ENCODE data around the gene KLHDC7B.
"Not testable (repeated sequence)": the region's sequence is repeated elsewhere in the genome, so short reads cannot be mapped to it uniquely, and the experiment has no call there.

KLHDC7B gene

DNA sequence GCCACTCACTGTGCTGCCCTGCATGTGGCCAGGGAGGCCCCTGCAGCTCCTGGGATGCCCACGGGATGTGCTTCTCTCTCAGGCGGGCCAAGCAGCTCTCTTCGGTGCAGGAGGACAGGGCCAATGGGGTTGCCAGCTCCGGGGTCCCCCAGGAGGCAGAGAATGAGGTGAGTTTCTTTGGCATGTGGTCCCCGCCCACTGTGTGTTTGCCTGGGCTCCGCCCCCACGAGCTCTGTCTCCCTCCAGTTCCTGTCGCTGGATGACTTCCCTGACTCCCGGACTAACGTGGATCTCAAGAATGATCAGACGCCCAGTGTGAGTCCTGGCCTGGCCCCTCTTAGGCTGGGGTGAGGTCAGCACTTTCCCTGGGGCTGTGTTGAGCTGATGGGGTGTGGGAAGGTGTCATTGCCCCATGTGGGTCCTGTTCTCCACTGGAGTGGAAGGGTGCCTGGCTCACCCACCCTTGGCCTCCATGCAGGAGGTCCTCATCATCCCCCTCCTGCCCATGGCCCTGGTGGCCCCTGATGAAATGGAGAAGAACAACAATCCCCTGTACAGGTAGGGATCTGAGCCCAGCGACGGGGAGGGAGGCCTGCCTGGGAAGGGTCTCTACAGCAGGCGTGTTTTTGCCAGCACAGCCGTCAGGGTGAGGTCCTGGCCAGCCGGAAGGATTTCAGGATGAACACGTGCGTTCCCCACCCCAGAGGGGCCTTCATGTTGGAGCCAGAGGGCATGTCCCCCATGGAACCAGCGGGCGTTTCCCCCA is 28.0 kb upstream of the KLHDC7B start:
- no peak for DNase-seq

DNA sequence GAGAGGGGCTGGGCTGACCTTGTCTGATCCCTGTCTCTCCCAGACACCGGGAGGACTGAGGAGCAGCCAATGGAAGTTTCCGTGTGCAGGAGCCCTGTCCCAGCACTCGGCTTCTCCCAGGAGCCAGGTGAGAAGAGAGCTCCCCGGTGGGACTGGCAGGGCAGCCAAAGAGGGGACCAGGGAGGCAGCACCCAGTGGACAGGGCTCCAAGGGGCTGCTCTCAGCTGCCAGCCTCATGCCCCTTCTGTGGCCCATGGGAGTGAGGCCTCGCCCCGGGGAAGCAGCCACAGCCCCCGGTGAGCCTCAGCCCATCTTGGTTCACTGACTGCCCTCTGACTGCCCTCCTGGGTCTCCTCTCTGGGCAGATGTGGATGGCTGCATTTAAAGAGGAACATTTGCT is 27.1 kb upstream of the KLHDC7B start:
- no peak for DNase-seq

DNA sequence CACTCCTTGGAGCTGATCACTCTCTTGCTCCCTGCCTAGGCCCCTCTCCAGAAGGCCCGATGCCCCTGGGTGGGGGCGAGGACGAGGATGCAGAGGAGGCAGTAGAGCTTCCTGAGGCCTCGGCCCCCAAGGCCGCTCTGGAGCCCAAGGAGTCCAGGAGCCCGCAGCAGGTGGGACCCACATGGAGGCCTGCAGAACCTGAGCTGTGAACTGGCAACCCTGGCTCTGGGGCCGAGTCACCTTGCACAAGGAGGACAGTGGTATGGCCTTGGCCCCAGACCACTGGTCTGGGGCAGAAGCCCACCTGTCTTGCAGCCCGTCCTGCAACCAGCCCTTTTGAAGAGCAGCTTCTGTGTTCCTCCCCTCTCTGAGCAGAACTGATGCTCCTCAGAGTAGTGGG is 26.5 kb upstream of the KLHDC7B start:
- DNase-seq: no peak

DNA sequence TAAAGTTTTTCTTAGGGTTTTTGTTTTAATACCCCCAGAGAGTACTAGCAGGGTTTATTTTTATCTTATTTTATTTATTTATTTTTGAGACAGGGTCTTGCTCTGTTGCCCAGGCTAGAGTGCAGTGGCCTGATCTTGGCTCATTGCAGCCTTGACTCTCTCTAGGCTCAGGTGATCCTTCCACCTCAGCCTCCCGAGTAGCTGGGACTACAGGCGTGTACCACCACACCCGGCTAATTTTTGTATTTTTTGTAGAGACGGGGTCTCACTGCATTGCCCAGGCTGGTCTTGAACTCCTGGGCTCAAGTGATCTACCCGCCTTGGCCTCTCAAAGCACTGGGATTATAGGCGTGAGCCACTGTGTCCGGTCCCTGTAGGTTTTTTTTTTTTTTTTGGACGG is 25.5 kb upstream of the KLHDC7B start:
- not testable (repeated sequence) for DNase-seq

DNA sequence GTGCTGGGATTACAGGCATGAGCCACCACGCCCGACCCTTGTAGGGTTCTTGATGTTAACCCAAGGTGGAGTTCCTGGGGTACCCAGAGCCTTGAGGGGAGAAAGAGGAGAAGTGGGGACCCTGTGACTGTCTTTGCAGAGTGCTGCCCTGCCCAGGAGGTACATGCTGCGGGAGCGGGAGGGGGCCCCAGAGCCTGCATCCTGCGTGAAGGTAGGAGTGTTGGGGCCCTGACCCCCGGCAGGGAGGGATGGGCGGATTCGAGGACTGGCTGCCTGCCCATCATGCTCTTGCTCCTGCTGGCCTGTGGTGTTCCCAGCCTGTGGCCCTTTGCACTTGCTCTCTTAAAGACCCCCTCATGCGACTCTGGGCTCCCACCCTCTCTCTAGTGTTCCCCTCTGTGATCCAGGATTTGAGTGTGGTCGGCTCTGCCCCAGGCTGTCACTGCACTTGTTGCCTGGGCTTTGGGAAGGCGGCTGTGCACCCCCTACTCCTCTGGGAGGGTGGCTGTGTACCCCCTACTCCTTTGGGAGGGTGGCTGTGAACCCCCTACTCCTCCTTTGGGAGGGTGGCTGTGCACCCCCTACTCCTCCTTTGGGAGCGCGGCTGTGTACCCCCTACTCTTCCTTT is 24.8 kb upstream of the KLHDC7B start:
- DNase-seq: no peak

DNA sequence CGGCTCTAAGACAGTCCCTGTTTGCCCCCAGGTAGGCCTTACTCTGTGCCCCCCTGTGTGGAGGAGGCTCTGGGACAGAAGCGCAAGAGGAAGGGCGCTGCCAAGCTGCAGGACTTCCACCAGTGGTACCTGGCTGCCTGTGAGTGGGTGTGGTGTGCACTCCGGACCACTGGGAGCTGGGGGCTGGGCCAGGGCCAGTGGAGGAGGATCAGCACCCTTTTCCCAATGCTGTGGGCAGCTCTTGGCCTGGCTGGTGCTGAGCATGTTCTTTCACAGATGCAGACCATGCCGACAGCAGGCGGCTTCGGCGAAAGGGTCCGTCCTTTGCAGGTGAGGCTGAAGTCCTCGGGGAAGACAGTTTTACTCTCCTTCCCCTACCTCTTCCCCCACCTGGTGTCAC is 24.0 kb upstream of the KLHDC7B start:
- DNase-seq: no peak

DNA sequence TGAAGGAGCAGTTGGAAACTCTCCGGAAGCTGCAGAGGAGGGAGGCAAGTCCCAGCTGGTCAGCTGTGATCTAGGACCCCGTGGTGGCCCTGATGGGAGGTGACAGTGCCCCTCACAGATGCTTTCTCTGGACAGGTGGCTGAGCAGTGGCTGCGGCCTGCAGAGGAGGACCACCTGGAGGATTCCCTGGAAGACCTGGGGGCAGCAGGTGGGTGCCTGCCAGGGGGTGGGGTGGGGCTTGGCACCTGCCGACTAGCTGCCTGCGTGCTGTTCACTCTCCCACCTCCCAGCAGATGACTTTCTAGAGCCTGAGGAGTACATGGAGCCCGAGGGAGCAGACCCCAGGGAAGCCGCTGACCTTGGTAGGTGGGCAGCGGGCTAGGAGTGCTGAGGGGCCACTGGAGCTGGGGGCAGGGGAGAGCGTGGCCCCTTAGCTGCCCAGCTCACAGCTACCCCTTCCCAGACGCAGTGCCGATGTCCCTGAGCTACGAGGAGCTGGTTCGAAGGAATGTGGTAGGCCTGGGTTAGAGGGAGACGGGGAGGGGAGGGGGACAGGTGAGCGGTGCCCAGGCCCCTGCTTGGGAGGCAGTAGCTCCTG is 23.4 kb upstream of the KLHDC7B start:
- no peak for DNase-seq

DNA sequence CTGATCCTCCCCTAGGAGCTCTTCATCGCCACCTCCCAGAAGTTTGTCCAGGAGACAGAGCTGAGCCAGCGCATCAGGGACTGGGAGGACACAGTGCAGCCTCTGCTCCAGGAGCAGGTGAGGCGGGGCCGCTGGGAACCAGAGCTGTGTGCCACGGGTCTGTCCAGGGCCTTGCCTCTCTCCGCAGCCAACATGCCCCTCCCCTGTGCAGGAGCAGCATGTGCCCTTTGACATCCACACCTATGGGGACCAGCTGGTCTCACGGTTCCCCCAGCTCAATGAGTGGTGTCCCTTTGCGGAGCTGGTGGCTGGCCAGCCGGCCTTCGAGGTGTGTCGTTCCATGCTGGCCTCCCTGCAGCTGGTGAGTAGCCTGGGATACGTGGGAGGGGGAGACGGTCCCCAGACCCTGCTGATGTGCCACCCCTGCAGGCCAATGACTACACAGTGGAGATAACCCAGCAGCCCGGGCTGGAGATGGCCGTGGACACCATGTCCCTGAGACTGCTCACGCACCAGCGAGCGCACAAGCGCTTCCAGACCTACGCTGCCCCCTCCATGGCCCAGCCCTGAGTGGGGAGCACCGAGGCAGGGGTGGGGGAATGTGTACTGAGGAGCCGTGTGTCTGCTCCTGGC is 22.8 kb upstream of the KLHDC7B start:
- DNase-seq: no peak

DNA sequence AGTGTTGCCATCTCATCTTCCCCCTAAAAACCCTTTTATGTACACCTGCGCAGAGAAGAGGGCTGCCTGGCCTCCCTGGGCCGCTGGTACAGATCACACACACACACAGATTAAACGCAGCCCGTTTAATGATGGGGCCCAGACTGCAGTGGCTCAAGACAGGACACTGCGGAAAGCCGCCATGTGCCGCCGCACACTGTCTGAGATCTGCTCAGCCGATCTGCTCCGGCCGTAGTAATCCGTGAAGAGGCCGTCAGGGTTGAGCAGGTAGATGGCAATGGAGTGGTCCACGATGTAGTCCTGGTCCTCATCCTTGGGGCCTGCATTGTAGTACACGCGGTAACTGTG is 22.3 kb upstream of the KLHDC7B start:
- no peak for DNase-seq

DNA sequence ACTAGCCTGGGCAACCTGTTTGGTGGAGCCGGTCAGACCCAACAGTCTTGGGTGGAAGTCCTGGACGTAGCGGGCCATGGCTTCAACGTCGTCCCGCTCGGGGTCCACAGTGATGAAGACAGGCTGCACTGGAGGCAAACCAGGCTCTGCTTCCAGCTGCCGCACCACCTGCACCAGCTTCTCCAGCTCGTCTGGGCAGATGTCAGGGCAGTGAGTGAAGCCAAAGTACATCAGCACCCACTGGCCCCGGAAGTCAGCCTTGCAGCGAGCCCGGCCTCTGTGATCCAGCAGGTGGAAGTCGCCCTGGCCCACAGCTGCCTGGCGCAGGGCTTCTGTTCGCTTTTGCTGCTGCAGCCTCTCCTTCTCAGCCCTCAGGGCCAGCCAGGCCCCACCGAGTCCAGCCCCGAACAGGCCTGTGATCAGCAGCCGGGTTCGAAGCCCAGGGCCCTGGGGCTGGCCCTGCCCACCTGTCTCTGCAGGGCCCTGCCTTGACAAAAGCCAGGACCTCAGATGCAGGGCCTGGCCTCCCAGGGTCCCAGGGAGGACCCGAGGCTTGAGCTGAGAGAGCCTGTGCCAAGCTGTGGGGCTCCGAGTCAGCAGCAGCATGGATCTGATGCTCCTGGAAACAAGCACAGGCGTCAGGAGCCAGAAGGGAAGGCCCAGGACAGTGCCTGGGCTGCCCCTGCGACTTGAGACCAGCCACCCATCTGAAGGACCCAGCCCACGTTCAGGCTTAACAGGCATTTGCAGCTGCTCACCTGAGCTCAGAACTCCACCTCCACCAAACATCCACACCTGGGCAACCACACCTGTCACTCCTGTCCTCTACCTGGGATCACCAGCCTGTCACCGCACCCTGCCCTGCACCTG is 21.7 kb upstream of the KLHDC7B start:
- DNase-seq: no peak

DNA sequence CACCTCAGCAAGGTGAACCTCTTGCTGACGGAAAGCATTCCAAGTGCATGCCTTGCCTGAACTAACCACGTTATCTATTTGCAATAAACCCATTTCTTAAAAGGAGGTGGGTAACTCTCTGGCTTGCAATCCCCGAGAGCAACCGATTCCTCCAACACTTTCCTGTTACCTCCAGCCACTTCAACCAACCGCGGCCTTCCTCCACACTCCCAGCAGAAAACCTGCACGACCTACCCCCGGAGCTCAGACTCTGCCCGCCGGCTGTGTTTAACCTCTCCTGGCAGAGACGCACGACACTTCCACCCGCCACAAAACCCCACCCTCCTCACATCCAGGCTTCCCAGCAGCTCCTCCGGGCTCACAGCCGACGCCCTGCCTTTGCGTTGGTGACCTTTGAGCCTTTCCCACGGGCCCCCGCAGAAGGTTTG is 21.0 kb upstream of the KLHDC7B start:
- DNase-seq: no peak

DNA sequence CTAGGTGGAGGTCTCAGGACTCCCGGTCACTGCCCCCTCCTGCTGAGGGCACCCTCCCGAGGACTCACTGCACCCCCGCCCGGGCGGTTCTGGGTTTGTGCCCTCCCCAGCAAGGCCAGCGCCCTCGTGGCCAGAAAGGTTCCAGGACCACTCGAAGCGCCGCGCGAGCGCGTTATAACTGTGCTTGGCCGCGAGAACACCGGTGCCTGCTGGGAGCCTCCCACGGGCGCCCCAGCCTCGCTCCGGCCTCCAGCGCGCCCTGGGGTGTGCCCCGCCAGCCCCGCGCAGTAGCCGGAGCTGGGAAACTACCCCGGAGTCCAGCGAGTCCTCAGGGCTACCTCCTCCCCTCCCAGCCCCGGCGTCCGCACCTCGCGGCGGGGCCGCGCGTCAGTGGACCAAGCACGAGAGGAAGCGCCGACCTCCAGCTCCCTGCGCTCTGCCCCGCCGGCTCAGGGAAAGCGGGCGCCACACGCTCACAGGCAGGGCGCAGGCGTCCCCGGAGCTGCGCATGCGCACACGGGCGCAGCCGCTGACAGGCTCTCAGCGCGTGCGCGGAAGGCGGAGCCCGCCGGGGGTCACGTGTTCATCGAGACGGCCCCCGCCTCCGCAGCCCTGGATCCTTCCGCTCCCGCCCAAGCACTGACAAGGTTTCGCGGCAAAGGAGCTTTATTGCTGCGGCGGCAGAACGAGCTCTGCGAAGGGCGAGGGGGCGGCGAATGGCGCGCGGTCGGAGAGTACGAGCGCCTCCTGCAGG is 20.4 kb upstream of the KLHDC7B start, which contains the start of gene SCO2:
SCO2 (minus strand) TSS at position 495 of the 754 bp plus-strand sequence. CDS start 1,187 bp downstream, outside the sequence.
- peak; percentile 96 for DNase-seq

DNA sequence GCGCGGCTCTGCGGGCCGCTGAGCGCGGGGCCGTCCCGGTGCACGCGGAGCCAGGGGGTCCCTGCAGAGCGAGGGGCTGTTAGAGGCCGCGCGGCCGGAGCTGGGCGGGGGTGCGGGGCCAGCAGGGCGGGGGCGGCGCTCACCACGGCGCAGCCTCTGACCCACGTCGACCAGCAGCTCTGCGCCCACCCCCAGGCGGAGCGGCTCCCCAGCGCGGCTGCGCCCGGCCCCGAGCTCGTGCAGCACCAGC is 19.9 kb upstream of the KLHDC7B start:
- DNase-seq: no peak

DNA sequence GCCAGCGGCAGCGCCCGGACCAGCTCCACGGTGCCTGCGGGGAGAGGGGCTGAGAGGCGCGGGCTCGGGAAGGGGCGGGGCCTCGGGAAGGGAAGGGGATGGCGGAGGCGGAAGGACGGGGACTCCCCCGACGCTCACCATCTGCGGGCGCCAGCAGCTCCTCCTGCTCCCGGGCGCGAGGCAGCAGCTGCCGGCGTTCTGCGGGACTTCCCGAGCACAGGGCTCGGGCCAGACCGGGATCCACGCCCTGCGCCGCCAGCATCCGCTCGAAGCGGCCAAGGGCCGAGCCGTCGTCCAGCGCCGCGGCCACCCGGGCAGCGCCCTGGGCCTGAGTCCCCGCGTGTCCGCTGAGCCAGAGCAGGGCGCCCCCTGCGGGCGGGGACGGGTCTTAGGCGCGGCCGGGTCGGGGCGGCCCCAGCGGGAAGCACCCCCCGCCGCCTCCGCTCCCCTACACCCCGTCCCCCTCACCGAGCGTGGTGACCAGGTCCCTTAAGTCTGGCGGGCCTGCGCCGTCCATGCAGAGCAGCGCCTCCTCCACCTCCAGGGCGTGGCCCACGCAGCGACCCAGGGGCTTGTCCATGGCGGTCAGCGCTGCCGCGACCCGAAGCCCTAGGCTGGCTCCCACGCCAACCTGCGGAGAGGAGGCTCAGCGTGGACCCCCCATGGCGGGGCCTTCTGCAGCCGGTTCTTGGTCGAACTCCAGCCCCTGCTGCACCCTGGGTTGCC is 19.4 kb upstream of the KLHDC7B start:
- peak; percentile 77 for DNase-seq

DNA sequence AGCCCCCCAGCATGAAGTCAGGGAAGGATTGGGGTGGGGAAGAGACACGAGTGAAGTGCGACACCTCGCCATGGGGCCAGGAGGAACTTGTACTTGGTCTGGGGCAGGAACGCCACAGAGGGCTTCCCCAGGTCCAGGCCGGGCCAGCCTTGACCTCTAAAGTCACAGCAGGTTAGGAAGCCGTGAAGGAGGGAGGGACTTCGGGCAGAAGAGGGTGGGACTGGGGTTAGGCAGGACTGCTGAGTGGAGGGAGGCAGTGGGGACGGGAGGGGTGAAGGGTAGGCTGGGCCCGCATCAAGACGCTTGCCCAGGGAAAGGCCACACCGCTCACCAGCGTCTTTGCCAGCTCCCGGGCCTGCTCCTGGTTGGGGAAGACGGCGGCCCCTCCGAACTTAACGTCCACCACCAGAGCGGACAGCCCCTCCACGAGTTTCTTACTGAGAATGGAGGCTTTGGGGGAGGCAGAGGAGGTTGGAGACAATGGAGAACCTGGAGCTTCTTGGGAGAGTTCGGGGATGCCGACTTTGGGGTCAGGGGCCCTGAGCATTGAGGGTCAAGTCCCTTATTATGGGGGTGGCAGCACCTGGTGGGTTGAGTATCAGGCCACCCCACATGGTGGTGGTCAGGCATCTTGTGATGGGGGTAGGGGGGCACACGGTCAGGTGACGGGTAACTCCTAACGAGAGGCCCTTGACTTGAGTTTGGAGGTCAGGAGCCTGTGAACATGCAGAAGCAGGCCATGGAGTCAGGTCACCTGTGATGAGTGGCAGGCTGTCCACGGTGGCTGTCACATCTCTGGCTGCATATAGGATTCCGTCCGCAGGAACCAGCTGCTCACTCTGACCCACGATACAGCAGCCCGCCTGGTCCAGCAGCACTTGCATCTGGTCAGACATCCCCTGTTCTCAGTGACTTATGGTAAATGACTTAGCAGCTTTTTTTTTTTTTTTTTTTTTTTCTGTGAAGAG is 18.6 kb upstream of the KLHDC7B start:
- peak; percentile 75 for DNase-seq

DNA sequence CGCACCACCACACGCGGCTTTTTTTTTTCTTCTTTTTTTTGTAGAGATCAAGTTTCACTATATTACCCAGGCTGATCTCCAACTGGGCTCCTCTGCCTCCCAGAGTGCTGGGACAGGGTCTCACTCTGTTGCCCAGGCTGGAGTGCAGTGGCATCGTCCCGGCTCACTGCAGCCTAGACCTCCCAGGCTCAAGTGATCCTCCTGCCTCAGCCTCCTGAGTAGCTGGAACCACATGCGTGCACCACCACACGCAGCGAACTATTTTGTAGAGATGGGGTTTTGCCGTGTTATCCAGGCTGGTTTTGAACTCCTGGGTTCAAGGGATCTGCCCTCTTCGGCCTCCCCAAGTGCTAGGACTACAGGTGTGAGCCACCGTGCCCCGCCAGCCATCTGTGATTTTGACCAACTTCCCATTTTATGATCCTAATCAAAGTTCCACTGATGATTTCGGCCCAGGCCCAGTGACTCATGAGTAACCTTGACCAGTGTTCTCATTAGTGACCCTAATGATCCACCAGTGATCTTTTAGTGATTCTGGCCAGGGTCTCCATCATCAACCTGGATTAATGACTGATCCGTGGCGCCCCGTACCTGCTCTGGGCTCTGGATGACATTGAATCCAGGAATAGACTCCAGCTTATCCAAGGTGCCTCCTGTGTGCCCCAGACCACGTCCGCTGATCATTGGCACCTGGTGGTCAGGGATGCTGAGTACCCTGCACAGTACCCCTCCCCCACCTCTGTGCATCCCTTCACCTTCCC is 17.6 kb upstream of the KLHDC7B start:
- DNase-seq: no peak

DNA sequence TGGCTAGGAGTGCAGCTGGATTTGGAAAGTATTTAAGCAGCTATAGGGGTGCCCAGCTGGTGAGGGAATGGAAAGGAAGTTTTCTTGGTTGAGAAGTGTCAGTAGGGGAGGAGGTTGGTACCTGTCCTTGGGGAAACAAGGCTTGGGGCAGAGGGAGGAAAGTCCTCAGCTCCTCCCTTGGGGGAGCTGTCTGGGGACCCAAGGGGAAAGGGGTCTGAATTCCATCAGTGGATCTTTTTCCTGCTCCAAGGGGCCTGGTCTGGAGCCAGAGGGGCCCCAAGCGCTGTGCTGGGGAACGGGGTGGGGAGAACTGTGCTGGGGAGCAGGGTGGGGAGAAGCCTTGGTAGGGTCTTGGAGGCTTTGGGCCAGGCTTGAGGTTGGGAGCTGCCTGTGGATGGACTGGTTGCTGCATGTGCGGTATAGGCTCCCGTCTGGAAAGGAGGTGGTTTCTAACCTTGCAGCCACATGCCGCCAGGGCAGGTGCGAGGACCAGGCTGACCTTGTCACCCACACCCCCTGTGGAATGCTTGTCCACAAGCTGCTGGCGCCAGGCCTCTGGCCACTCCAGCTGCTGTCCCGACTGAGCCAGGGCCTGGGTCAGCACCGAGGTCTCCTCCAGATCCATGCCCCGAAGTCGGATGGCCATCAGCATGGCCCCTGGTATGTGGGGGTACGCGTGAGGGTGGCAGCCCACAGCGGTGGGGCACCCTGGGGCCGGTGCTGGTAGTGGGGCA is 16.9 kb upstream of the KLHDC7B start:
- no peak for DNase-seq

DNA sequence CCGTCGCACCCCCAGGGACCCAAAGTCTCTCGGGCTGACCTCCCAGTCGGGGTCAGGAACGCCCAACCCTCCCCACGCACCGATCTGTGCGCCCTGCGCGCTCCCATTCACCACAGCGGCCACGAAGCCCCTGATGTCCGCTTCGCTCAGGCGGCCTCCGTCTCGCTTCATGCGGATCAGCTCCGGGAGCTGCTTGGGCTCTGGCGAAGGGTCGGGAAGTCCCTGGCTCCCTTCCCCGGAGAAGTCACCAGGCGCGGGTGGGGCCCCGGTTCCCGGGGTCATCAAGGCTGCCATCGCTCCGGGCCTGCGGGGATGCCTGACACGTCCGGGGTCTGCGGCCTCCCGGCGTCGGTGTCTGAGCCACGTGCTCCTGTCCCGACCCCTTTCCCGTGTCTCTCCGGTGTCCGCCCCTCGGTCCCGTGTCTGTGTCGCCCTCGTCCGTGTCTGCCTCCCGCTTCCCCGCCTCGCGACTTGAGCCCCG is 16.2 kb upstream of the KLHDC7B start:
- DNase-seq: no peak

All from hematopoietic multipotent progenitor cell treated with erythropoietin and hydrocortisone succinate and interleukin-3 and kit ligand, for 8 days (in vitro differentiated cells).